ENCODE data around the gene ADCK1.

DNA sequence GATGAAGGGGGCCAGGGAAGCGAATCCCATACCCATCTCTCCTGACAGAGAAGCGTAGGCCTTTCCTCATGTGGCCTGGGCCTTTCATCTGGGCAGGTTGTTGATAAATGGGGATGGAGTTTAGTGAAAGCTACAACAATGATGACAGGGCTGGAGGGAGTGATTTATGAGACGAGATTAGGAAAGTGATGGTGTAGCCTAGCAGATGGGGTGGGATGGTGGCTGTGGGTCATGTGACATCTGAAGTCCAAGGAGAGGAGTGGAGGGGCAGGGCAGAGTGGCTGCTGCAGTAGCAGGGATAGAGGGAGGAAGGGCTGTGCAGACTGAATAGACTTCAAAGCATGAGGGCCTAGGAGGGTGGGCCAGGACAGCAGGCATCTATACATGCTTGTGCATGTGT lies 85.5 kb downstream of the ADCK1 start:
- TF ChIP-seq, protein P1, sequence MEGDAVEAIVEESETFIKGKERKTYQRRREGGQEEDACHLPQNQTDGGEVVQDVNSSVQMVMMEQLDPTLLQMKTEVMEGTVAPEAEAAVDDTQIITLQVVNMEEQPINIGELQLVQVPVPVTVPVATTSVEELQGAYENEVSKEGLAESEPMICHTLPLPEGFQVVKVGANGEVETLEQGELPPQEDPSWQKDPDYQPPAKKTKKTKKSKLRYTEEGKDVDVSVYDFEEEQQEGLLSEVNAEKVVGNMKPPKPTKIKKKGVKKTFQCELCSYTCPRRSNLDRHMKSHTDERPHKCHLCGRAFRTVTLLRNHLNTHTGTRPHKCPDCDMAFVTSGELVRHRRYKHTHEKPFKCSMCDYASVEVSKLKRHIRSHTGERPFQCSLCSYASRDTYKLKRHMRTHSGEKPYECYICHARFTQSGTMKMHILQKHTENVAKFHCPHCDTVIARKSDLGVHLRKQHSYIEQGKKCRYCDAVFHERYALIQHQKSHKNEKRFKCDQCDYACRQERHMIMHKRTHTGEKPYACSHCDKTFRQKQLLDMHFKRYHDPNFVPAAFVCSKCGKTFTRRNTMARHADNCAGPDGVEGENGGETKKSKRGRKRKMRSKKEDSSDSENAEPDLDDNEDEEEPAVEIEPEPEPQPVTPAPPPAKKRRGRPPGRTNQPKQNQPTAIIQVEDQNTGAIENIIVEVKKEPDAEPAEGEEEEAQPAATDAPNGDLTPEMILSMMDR (IDR thresholded peaks at IDR 0.05) = no peak
- TF ChIP-seq EP300 (IDR thresholded peaks at IDR 0.05) = no peak

Data from suprapubic skin (tissue), 3 donors.